Left ventricle myocardium inferior (tissue), 1 donor: Measurements from ENCODE around the gene ENO2. TPM values are rescaled to one million over a fixed set of nuclear protein-coding genes. Genes with fewer than 3 reads are reported as not detected.
A peak's percentile ranks its signal among the peaks of the same experiment; 100 is the strongest.

Source experiments
- DNase-seq: peaks from one replicate; pipeline ENCODE4 v3.0.0-alpha.2; 2020
- H3K27ac ChIP-seq: fragments of 200-600 bp; replicated peaks from 2 replicates; pipeline ENCODE4 v1.8.0; 2021
- H3K27me3 ChIP-seq: fragments of 200-600 bp; 2 replicates; pipeline ENCODE4 v1.8.0; 2021; ENCODE audit warnings: low read depth
- H3K36me3 ChIP-seq: fragments of 200-600 bp; 2 replicates; pipeline ENCODE4 v1.8.0; 2021
- H3K4me1 ChIP-seq: fragments of 200-600 bp; 2 replicates; pipeline ENCODE4 v1.8.0; 2021
- H3K4me3 ChIP-seq: fragments of 200-600 bp; 2 replicates; pipeline ENCODE4 v1.8.0; 2021; ENCODE audit warnings: mild to moderate bottlenecking, moderate library complexity
- H3K9me3 ChIP-seq: fragments of 200-600 bp; replicated peaks from 2 replicates; pipeline ENCODE4 v1.8.0; 2021
- intact Hi-C: fragments of 100-400 bp; cut with micrococcal nuclease; formaldehyde crosslinking; loops from one replicate; pipeline ENCODE4 v1.11.0; 2022
- total RNA-seq: library from RNA; stranded (reverse); fragmentation: NEBNext Ultra II Directional; extraction: Animal tissue kit (Norgen Biotek cat#: 25700); gene quantifications from one replicate; pipeline ENCODE4 v1.2.1, GENCODE V29; 2021
- TF ChIP-seq, protein P1 (sequence below): fragments of 200-600 bp; IDR thresholded peaks from 2 replicates; pipeline ENCODE4 v1.8.0; 2021; ENCODE audit warnings: antibody characterized with exemption, mild to moderate bottlenecking, borderline replicate concordance
- donor health status: DM: no; HTN: yes; CAD: no; lungs with severe emphysema.

ENO2 gene
- total RNA-seq, 1 donor from 2014 or later = 14.8 TPM

DNA sequence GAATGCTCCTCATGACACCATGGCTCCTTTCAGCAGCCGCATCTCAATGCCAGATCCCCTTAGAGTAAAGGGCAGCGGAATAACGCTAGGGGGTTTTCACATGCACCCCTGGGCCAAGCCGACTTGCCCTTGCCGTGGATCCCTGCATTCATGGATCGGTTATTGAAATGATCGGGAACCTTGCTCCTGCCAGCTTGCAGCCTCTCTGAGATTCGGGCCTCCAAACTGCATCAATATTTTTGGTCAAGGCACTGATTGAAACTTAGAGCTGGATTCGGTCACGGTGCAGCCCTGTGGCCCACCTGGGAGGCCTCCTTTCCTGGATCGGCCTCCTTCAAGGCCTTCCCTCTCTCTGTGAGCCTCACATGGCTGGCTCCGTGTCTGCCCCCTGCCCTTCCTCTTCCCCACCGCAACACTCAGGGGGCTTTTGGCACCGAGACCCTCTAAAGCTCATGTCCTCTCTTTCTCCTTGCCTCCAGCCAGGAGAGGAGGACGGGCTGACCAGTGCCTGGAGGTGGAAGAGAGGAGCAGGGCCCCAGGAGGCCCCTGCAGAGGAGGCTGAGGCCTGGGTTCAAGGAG, 38.6 kb downstream of the ENO2 start:
- H3K27ac ChIP-seq = peak overlapping the region; percentile 66

DNA sequence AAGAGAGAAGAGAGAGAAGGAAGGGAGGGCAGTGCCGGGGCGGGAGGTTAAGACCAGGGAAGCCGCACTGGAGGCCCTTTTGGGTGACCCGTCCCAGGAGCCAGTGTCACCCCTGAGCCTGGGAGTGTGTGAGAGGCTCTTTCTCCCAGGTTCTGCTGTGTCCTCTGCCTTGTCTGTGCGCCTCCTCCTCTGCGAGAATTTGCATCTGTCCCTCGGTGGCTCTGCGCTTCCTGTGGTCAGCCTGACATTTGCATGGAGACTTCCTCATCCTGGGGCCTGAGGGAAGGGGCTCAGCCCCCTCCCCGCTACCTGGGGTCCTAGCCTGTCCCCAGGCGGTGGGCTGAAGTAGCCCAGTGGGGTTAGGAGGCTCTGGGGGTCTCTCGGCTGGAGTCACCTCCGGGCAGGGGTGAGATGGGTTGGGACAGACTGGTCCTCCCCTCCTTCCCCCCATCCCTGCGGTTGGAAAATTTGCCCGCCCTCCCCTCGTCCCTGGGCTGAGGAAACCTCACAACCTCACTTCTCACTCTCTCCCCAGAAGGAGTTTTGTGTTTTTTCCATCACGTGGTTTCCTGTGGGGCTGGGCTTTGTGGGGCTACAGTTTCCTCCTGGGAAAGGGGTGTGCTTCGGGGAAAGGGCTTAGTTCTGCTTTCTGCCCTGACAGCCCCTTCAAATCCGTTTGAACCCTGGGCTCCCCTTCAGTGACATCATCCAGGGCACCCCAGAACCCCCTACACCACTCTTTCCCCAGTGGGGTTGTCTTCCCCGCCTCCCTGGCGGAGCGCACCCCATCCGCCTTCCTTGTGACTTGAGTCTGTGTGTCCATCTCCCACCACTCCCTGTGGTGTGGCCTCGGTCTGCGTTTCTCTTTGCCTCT, 39.3 kb downstream of the ENO2 start:
- TF ChIP-seq, protein P1, sequence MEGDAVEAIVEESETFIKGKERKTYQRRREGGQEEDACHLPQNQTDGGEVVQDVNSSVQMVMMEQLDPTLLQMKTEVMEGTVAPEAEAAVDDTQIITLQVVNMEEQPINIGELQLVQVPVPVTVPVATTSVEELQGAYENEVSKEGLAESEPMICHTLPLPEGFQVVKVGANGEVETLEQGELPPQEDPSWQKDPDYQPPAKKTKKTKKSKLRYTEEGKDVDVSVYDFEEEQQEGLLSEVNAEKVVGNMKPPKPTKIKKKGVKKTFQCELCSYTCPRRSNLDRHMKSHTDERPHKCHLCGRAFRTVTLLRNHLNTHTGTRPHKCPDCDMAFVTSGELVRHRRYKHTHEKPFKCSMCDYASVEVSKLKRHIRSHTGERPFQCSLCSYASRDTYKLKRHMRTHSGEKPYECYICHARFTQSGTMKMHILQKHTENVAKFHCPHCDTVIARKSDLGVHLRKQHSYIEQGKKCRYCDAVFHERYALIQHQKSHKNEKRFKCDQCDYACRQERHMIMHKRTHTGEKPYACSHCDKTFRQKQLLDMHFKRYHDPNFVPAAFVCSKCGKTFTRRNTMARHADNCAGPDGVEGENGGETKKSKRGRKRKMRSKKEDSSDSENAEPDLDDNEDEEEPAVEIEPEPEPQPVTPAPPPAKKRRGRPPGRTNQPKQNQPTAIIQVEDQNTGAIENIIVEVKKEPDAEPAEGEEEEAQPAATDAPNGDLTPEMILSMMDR = no peak
- no peaks in the 10 kb centered on the region for H3K9me3 ChIP-seq
- H3K4me1 ChIP-seq = peaks cover 24% of the 10 kb centered on the region
- H3K4me3 ChIP-seq = peak overlapping the region; percentile 51
- H3K27ac ChIP-seq = peak overlapping the region; percentile 66
- DNase-seq = peak; percentile 47
- intact Hi-C loops = no loop called here
- no peaks in the 10 kb centered on the region for H3K27me3 ChIP-seq
- H3K36me3 ChIP-seq = no peaks in the 10 kb centered on the region

More for the DNA sequence above, 38.6 kb downstream of the ENO2 start:
- H3K9me3 ChIP-seq = no peaks in the 10 kb centered on the region
- peak; percentile 14 for DNase-seq
- TF ChIP-seq, protein P1 = no peak
- intact Hi-C loops = no loop called here
- peak overlapping the region; percentile 51 for H3K4me3 ChIP-seq
- H3K36me3 ChIP-seq = no peaks in the 10 kb centered on the region
- peaks cover 16% of the 10 kb centered on the region for H3K4me1 ChIP-seq
- no peaks in the 10 kb centered on the region for H3K27me3 ChIP-seq

DNA sequence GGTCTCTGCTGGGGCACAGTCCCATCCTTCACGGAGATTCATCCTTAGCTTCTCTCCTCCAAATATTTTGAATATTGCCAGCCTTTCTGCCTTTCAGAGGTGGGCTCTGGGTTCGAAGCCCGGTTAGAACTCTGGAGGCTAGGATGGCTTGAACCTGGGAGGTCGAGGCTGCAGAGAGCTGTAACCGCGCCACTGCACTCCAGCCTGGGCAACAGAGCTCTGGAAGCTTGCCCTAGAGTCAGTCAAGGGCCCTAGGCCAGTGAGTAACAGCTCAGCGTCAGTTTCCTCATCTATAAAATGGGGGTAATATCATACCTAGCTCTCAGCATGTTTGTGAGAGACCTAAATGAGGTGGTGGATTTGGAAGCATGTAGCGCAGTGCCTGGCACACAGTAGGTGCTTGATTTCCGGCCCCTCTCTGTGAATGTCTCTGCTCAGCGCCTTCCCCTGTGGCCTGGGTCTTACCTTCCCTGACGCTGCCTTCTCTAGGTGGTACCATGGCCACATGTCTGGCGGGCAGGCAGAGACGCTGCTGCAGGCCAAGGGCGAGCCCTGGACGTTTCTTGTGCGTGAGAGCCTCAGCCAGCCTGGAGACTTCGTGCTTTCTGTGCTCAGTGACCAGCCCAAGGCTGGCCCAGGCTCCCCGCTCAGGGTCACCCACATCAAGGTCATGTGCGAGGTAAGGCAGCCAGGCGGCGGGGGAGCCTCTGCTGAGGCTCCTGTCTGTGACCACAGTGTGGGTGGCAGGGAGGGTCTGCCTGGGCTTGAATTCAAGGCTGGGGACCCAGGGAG, 40.1 kb downstream of the ENO2 start:
- peak; percentile 6 for DNase-seq
- TF ChIP-seq, protein P1 = no peak
- peaks cover 32% of the 10 kb centered on the region for H3K4me1 ChIP-seq
- peak overlapping the region; percentile 17 for H3K4me3 ChIP-seq
- intact Hi-C loops = no loop called here
- H3K36me3 ChIP-seq = no peaks in the 10 kb centered on the region
- H3K27ac ChIP-seq = peak overlapping the region; percentile 40
- H3K9me3 ChIP-seq = no peaks in the 10 kb centered on the region
- no peaks in the 10 kb centered on the region for H3K27me3 ChIP-seq

GRCh38 chr12:6955108-6956020, 41.0 kb downstream of the ENO2 start:
- no peak overlapping the region for H3K4me3 ChIP-seq
- H3K27me3 ChIP-seq = no peaks in the 10 kb centered on the region
- no peak overlapping the region for H3K27ac ChIP-seq
- TF ChIP-seq, protein P1 = no peak
- H3K9me3 ChIP-seq = no peaks in the 10 kb centered on the region
- H3K36me3 ChIP-seq = no peaks in the 10 kb centered on the region
- intact Hi-C loops = no loop called here
- peak; percentile 2 for DNase-seq
- H3K4me1 ChIP-seq = peaks cover 40% of the 10 kb centered on the region
